MCF 10A (cell line): Measurements from ENCODE around the gene OR1I1. TPM values are rescaled to one million over a fixed set of nuclear protein-coding genes. Genes with fewer than 3 reads are reported as not detected.
A peak's percentile ranks its signal among the peaks of the same experiment; 100 is the strongest.

Experiments used
- BruUV-seq: library from RNA; stranded (reverse); fragments of 400-500 nt; replicated peaks from 2 replicates; lab custom pipeline; 2021; lab: Mats Ljungman, UMichigan
- CTCF ChIA-PET: fragments of 300-600 bp; sonication (Branson Sonifier 250); formaldehyde crosslinking; extraction: SDS; loops from one replicate; lab custom pipeline; 2021; ENCODE audit warnings: antibody characterized with exemption, inconsistent platforms; lab: Yijun Ruan, JAX
- POLR2A ChIA-PET: fragments of 300-600, 350-650 bp; sonication (Branson Sonifier 250); formaldehyde crosslinking; extraction: SDS; loops from one replicate; lab custom pipeline; 2020; ENCODE audit warnings: antibody characterized with exemption, inconsistent platforms; lab: Yijun Ruan, JAX
- DNase-seq: peaks from one replicate; pipeline ENCODE4 v3.0.0-alpha.2; 2018; ENCODE audit not compliant: unreplicated experiment
- H3K27ac Mint-ChIP-seq: one replicate; pipeline ENCODE4 v1.8.0; 2022; ENCODE audit warnings: mild to moderate bottlenecking, low read depth, mixed read lengths; ENCODE audit not compliant: unreplicated experiment
- H3K27me3 Mint-ChIP-seq: one replicate; pipeline ENCODE4 v1.8.0; 2022; ENCODE audit warnings: mixed read lengths; ENCODE audit not compliant: insufficient read depth, unreplicated experiment
- H3K36me3 Mint-ChIP-seq: one replicate; pipeline ENCODE4 v1.8.0; 2022; ENCODE audit warnings: mild to moderate bottlenecking, moderate library complexity, mixed read lengths; ENCODE audit not compliant: insufficient read depth, unreplicated experiment
- H3K4me1 Mint-ChIP-seq: one replicate; pipeline ENCODE4 v1.8.0; 2022; ENCODE audit warnings: mixed read lengths; ENCODE audit not compliant: insufficient read depth, unreplicated experiment
- H3K4me3 Mint-ChIP-seq: one replicate; pipeline ENCODE4 v1.8.0; 2022; ENCODE audit warnings: mild to moderate bottlenecking, moderate library complexity, mixed read lengths; ENCODE audit not compliant: unreplicated experiment
- H3K9me3 Mint-ChIP-seq: one replicate; pipeline ENCODE4 v1.8.0; 2022; ENCODE audit warnings: mixed read lengths; ENCODE audit not compliant: unreplicated experiment
- CTCF ChIP-seq: fragments of 200-600 bp; IDR thresholded peaks from one replicate; pipeline ENCODE4 v1.8.0; 2022; ENCODE audit warnings: antibody characterized with exemption, mild to moderate bottlenecking; ENCODE audit not compliant: unreplicated experiment
- intact Hi-C: fragments of 100-400 bp; cut with micrococcal nuclease; formaldehyde crosslinking; loops from 2 replicates; pipeline ENCODE4 v1.14.1; 2022
- total RNA-seq: library from RNA; stranded (reverse); gene quantifications from 2 replicates; pipeline ENCODE4 v1.2.3, GENCODE V29; 2022

Gene OR1I1
- total RNA-seq, 1 experiment from 2014 or later, result not detected

GRCh38 chr19:15099017-15099582 is 17.1 kb downstream of the OR1I1 start:
- no TSS peak for BruUV-seq
- ChIA-PET CTCF (interaction anchor here (1.6 to 3.4 kb wide), 2 partner anchors 8 to 63 kb away, joined by 3 to 26 read pairs; no protein-coding TSS in a partner anchor), POLR2A (no interaction called here)
- H3K4me3 Mint-ChIP-seq, result no peak overlapping the region
- H3K27me3 Mint-ChIP-seq, result no peaks in the 10 kb centered on the region
- H3K36me3 Mint-ChIP-seq, result peaks cover 1% of the 10 kb centered on the region
- H3K4me1 Mint-ChIP-seq, result no peaks in the 10 kb centered on the region
- intact Hi-C loops, result loop anchor here (10.0 kb wide), 1 partner anchor 224 kb away; no protein-coding TSS in a partner anchor
- TF ChIP-seq CTCF, result no peak
- peaks cover 7% of the 10 kb centered on the region for H3K9me3 Mint-ChIP-seq
- no peak for DNase-seq
- no peak overlapping the region for H3K27ac Mint-ChIP-seq

DNA sequence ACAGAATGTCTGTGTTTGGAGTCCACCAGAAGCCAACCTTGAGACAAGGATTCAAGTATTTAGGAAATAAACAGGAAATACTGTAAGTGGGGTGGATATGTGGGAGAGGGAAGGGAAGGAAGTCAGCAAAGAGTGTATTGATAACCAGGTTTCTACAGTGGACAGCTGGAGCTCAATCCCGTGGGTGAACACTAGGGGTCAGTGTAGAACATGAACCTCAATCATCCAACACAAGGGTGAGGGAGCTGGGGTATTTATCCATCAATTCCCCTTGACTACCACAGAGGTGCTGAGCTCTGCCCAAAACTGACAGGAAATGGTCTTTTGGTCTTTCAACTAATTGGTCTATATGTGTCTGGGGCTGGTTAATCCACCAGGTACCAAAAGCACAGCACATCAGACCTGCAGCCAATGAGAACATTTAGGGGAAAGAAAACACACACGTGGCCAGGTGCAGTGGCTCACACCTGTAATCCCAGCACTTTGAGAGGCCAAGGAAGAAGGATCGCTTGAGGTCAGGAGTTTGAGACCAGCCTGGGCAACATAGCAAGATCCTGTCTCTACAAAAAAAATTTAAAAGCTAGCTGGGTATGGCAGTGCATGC is 19.6 kb downstream of the OR1I1 start:
- TF ChIP-seq CTCF, result peak; percentile 55
- DNase-seq, result peak; percentile 45
- ChIA-PET CTCF (interaction anchor here (0.5 to 4.1 kb wide), 25 partner anchors 11 to 1113 kb away, joined by 3 to 26 read pairs (median 4); partner anchors contain the start of gene OR1I1), POLR2A (no interaction called here)
- intact Hi-C loops, result no loop called here
- Mint-ChIP-seq H3K36me3 (peaks cover 6% of the 10 kb centered on the region), H3K4me3 (no peak overlapping the region), H3K9me3 (peaks cover 13% of the 10 kb centered on the region), H3K27me3 (no peaks in the 10 kb centered on the region), H3K4me1 (peaks cover 5% of the 10 kb centered on the region), H3K27ac (no peak overlapping the region)
- BruUV-seq, result no TSS peak

DNA sequence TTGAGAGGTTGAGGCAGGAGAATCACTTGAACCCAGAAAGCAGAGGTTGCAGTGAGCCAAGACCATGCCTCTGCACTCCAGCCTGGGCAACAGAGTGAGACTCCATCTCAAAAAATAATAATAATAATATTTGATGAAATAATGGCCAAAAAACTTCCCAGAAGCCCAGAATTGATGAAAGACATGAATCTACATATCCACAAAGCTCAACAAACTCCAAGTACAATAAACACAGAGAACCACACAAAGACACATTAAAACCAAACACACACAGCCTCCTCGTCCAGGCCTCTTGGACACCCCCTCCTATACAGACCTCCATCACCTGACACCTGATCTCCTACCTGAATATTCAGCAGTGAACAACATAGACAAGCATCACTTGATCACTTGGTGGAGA is 22.0 kb downstream of the OR1I1 start:
- CTCF ChIA-PET, result interaction anchor here (1.0 to 4.1 kb wide), 2 partner anchors 45 to 47 kb away, joined by 3 to 12 read pairs; no protein-coding TSS in a partner anchor

More for the DNA sequence above, 22.0 kb downstream of the OR1I1 start:
- BruUV-seq, result no TSS peak
- Mint-ChIP-seq H3K4me3 (no peak overlapping the region), H3K36me3 (peaks cover 6% of the 10 kb centered on the region), H3K27ac (no peak overlapping the region), H3K27me3 (no peaks in the 10 kb centered on the region), H3K9me3 (peaks cover 13% of the 10 kb centered on the region), H3K4me1 (peaks cover 15% of the 10 kb centered on the region)
- intact Hi-C loops, result no loop called here
- DNase-seq, result no peak
- no peak for TF ChIP-seq CTCF
- POLR2A ChIA-PET, result no interaction called here
